Activated naive CD8-positive, alpha-beta T cell treated with anti-CD3 and anti-CD28 coated beads, Interleukin-2, amount 10 ng/mL, durations not matched to agents 7 days and 5 days (primary cell): ENCODE results near the gene EFEMP1. TPM values are rescaled to one million over a fixed set of nuclear protein-coding genes. Genes with fewer than 3 reads are reported as not detected.
"Not testable (repeated sequence)": the region's sequence is repeated elsewhere in the genome, so short reads cannot be mapped to it uniquely, and the experiment has no call there.

Experiments
- ATAC-seq: fragments of 150-1000 bp; cut with Tn5 transposase; one replicate; pipeline ENCODE4 v1.10.0; 2021; ENCODE audit warnings: low read depth, moderate library complexity
- POLR2A ChIA-PET: fragments of 350-600 bp; sonication (Branson Sonifier 250); formaldehyde crosslinking; loops from one replicate; lab custom pipeline; 2021; ENCODE audit warnings: antibody characterized with exemption; lab: Charles Lee
- DNase-seq: peaks from one replicate; pipeline ENCODE4 v3.0.0; 2021
- H3K27ac Mint-ChIP-seq: one replicate; pipeline ENCODE4 v1.8.0; 2022; ENCODE audit warnings: mild to moderate bottlenecking, mixed read lengths
- H3K27me3 Mint-ChIP-seq: one replicate; pipeline ENCODE4 v1.8.0; 2022; ENCODE audit warnings: mild to moderate bottlenecking, moderate library complexity, mixed read lengths
- H3K36me3 Mint-ChIP-seq: one replicate; pipeline ENCODE4 v1.8.0; 2021; ENCODE audit warnings: mild to moderate bottlenecking, mixed read lengths
- H3K4me1 Mint-ChIP-seq: one replicate; pipeline ENCODE4 v1.8.0; 2021; ENCODE audit warnings: mixed read lengths
- H3K4me3 Mint-ChIP-seq: one replicate; pipeline ENCODE4 v1.8.0; 2022; ENCODE audit warnings: mild to moderate bottlenecking, moderate library complexity, mixed read lengths
- H3K9me3 Mint-ChIP-seq: one replicate; pipeline ENCODE4 v1.8.0; 2021; ENCODE audit warnings: mixed read lengths
- total RNA-seq, 2 experiments: library from RNA; stranded (reverse); gene quantifications; one replicate each; pipeline ENCODE4 v1.2.3, GENCODE V29; 2021

EFEMP1 gene
- total RNA-seq, 2 experiments from 2014 or later, result not detected

GRCh38 chr2:55838653-55839052 is 84.9 kb downstream of the EFEMP1 start:
- ATAC-seq (no peak), DNase-seq (no peak)
- Mint-ChIP-seq H3K9me3 (no peaks in the 10 kb centered on the region), H3K36me3 (no peaks in the 10 kb centered on the region), H3K27me3 (no peaks in the 10 kb centered on the region), H3K4me3 (no peak overlapping the region), H3K4me1 (no peaks in the 10 kb centered on the region), H3K27ac (no peak overlapping the region)
- POLR2A ChIA-PET, result no interaction called here

- POLR2A ChIA-PET, H3K4me3 Mint-ChIP-seq, H3K9me3 Mint-ChIP-seq, H3K4me1 Mint-ChIP-seq, H3K36me3 Mint-ChIP-seq, H3K27ac Mint-ChIP-seq, H3K27me3 Mint-ChIP-seq, ATAC-seq, DNase-seq: not testable (repeated sequence)
Measured at GRCh38 chr2:55838117-55838516, 85.5 kb downstream of the EFEMP1 start.

GRCh38 chr2:55837073-55837472 is 86.5 kb downstream of the EFEMP1 start:
- Mint-ChIP-seq H3K27ac (no peak overlapping the region), H3K4me3 (no peak overlapping the region), H3K36me3 (no peaks in the 10 kb centered on the region), H3K9me3 (peaks cover under 1% of the 10 kb centered on the region), H3K27me3 (no peaks in the 10 kb centered on the region), H3K4me1 (no peaks in the 10 kb centered on the region)
- POLR2A ChIA-PET, result no interaction called here
- ATAC-seq (no peak), DNase-seq (no peak)

- H3K27me3 Mint-ChIP-seq, H3K4me3 Mint-ChIP-seq, H3K9me3 Mint-ChIP-seq, H3K4me1 Mint-ChIP-seq, H3K27ac Mint-ChIP-seq, DNase-seq, ATAC-seq, POLR2A ChIA-PET, H3K36me3 Mint-ChIP-seq: not testable (repeated sequence)
Measured at GRCh38 chr2:55831671-55832410, 91.7 kb downstream of the EFEMP1 start.

GRCh38 chr2:55827855-55828254 is 95.7 kb downstream of the EFEMP1 start:
- Mint-ChIP-seq H3K9me3 (peaks cover 2% of the 10 kb centered on the region), H3K27ac (no peak overlapping the region), H3K4me1 (no peaks in the 10 kb centered on the region), H3K27me3 (peaks cover 4% of the 10 kb centered on the region), H3K36me3 (no peaks in the 10 kb centered on the region), H3K4me3 (no peak overlapping the region)
- DNase-seq, result no peak
- no peak for ATAC-seq
- POLR2A ChIA-PET, result no interaction called here

- not testable (repeated sequence) for H3K4me1 Mint-ChIP-seq, H3K27ac Mint-ChIP-seq, H3K9me3 Mint-ChIP-seq, ATAC-seq, H3K27me3 Mint-ChIP-seq, H3K36me3 Mint-ChIP-seq, H3K4me3 Mint-ChIP-seq, DNase-seq
- POLR2A ChIA-PET, result interaction anchor here (0.7 kb wide), 1 partner anchor 516 kb away, joined by 3 read pairs; no protein-coding TSS in a partner anchor
Measured at GRCh38 chr2:55827428-55827827, 96.2 kb downstream of the EFEMP1 start.

- Mint-ChIP-seq H3K36me3 (no peaks in the 10 kb centered on the region), H3K27ac (no peak overlapping the region), H3K27me3 (peaks cover 4% of the 10 kb centered on the region), H3K4me1 (no peaks in the 10 kb centered on the region), H3K9me3 (no peaks in the 10 kb centered on the region), H3K4me3 (no peak overlapping the region)
- DNase-seq (no peak), ATAC-seq (no peak)
- POLR2A ChIA-PET, result no interaction called here
Measured at GRCh38 chr2:55826246-55826645, 97.3 kb downstream of the EFEMP1 start.

GRCh38 chr2:55824551-55825096 is 99.0 kb downstream of the EFEMP1 start:
- Mint-ChIP-seq H3K36me3 (no peaks in the 10 kb centered on the region), H3K9me3 (no peaks in the 10 kb centered on the region), H3K4me1 (no peaks in the 10 kb centered on the region), H3K4me3 (no peak overlapping the region), H3K27ac (no peak overlapping the region), H3K27me3 (peaks cover 3% of the 10 kb centered on the region)
- no peak for ATAC-seq
- no peak for DNase-seq
- POLR2A ChIA-PET, result no interaction called here

Other genes with a start within 250 kb of the EFEMP1 start
- 10 to 100 TPM; 29.2 to 34.2 TPM for gene PNPT1, start 229.9 kb downstream of the EFEMP1 start, total RNA-seq